ENCODE results near the gene CD163L1. TPM values are rescaled to one million over a fixed set of nuclear protein-coding genes. Genes with fewer than 3 reads are reported as not detected.

Gene CD163L1
- total RNA-seq, 1 experiment from 2014 or later, result 27.0 TPM

DNA sequence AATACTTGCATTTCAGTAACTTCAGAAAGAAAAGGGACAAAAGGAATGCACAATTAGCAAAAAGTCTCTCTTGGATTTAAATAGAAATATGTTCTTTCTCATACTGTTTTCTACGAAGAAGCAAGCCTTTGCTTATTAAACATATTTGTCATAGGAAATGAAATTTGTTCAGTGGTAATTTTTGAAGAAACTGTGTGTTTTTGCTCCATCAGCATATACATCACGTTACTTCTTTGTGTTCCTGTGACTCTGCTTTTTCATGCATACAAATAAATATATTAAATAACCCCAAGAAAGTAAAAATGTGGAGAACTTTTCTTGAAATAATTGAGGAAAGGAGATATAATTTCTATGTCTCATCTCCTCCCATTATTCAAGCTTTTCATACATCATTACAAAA lies 39.7 kb downstream of the CD163L1 start:
- Histone ChIP-seq H3K9me3 (ENCODE audit: control insufficient read depth in 1 of 2, insufficient read depth in 1 of 2, low read depth in 1 of 2, low read length in 2 of 2) (no peaks in the 10 kb centered on the region), H3K27ac (ENCODE audit: low read depth, low read length) (no peak overlapping the region), H3K4me1 (ENCODE audit: control insufficient read depth in 1 of 2, insufficient read depth in 2 of 2, low read length in 2 of 2) (no peaks in the 10 kb centered on the region), H2AFZ (ENCODE audit: low read depth, low read length, poor library complexity, severe bottlenecking) (no peak overlapping the region), H3K27me3 (ENCODE audit: insufficient read depth, low read length) (no peaks in the 10 kb centered on the region), H3K4me3 (replicated peaks in 1 of 2; ENCODE audit: low read depth in 1 of 2, low read length in 2 of 2) (no peak overlapping the region), H3K36me3 (ENCODE audit: control insufficient read depth in 1 of 2, insufficient read depth in 2 of 2, low read length in 2 of 2) (no peaks in the 10 kb centered on the region), H3K79me2 (ENCODE audit: insufficient read depth, low read length) (no peaks in the 10 kb centered on the region), H3K9me2 (ENCODE audit: insufficient read depth) (no peaks in the 10 kb centered on the region), H4K20me1 (ENCODE audit: insufficient read depth) (no peaks in the 10 kb centered on the region), H3K4me2 (ENCODE audit: low read length) (no peak overlapping the region), H3K9ac (ENCODE audit: low read length) (no peak overlapping the region)
- TF ChIP-seq EZH2phosphoT487 (IDR thresholded peaks at IDR 0.05; ENCODE audit: borderline replicate concordance) (no peak), YY1 (IDR thresholded peaks at IDR 0.05; ENCODE audit: extremely low read depth, insufficient replicate concordance, low read depth, low read length) (no peak), POLR2A (IDR thresholded peaks at IDR 0.05; ENCODE audit: borderline replicate concordance, extremely low read depth, insufficient read depth, insufficient read length) (no peak), SRF (IDR thresholded peaks at IDR 0.05; ENCODE audit: low read depth) (no peak), ZFX (IDR thresholded peaks at IDR 0.05) (no peak), CBX3 (IDR thresholded peaks at IDR 0.05; ENCODE audit: low read depth) (no peak), TCF7L2 (IDR thresholded peaks at IDR 0.05; ENCODE audit: borderline replicate concordance, extremely low read depth, insufficient read depth, insufficient read length) (no peak), FOSL1 (IDR thresholded peaks at IDR 0.05; ENCODE audit: low read depth) (no peak), EZH2 (IDR thresholded peaks at IDR 0.05) (no peak), ZNF274 (IDR thresholded peaks at IDR 0.05; ENCODE audit: low read depth, low read length) (no peak), CEBPB (IDR thresholded peaks at IDR 0.05; ENCODE audit: low read depth) (no peak), EGR1 (IDR thresholded peaks at IDR 0.05; ENCODE audit: low read depth) (no peak), JUND (IDR thresholded peaks at IDR 0.05) (no peak), SIN3A (IDR thresholded peaks at IDR 0.05; ENCODE audit: low read depth) (no peak)
- TF ChIP-seq, protein P1, sequence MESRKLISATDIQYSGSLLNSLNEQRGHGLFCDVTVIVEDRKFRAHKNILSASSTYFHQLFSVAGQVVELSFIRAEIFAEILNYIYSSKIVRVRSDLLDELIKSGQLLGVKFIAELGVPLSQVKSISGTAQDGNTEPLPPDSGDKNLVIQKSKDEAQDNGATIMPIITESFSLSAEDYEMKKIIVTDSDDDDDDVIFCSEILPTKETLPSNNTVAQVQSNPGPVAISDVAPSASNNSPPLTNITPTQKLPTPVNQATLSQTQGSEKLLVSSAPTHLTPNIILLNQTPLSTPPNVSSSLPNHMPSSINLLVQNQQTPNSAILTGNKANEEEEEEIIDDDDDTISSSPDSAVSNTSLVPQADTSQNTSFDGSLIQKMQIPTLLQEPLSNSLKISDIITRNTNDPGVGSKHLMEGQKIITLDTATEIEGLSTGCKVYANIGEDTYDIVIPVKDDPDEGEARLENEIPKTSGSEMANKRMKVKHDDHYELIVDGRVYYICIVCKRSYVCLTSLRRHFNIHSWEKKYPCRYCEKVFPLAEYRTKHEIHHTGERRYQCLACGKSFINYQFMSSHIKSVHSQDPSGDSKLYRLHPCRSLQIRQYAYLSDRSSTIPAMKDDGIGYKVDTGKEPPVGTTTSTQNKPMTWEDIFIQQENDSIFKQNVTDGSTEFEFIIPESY (IDR thresholded peaks at IDR 0.05; ENCODE audit: extremely low read depth, insufficient replicate concordance, low read length), result no peak
- TF ChIP-seq, protein P2, sequence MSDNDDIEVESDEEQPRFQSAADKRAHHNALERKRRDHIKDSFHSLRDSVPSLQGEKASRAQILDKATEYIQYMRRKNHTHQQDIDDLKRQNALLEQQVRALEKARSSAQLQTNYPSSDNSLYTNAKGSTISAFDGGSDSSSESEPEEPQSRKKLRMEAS (IDR thresholded peaks at IDR 0.05), result no peak
- TF ChIP-seq, protein P3, sequence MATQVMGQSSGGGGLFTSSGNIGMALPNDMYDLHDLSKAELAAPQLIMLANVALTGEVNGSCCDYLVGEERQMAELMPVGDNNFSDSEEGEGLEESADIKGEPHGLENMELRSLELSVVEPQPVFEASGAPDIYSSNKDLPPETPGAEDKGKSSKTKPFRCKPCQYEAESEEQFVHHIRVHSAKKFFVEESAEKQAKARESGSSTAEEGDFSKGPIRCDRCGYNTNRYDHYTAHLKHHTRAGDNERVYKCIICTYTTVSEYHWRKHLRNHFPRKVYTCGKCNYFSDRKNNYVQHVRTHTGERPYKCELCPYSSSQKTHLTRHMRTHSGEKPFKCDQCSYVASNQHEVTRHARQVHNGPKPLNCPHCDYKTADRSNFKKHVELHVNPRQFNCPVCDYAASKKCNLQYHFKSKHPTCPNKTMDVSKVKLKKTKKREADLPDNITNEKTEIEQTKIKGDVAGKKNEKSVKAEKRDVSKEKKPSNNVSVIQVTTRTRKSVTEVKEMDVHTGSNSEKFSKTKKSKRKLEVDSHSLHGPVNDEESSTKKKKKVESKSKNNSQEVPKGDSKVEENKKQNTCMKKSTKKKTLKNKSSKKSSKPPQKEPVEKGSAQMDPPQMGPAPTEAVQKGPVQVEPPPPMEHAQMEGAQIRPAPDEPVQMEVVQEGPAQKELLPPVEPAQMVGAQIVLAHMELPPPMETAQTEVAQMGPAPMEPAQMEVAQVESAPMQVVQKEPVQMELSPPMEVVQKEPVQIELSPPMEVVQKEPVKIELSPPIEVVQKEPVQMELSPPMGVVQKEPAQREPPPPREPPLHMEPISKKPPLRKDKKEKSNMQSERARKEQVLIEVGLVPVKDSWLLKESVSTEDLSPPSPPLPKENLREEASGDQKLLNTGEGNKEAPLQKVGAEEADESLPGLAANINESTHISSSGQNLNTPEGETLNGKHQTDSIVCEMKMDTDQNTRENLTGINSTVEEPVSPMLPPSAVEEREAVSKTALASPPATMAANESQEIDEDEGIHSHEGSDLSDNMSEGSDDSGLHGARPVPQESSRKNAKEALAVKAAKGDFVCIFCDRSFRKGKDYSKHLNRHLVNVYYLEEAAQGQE (IDR thresholded peaks at IDR 0.05; ENCODE audit: low read depth), result no peak
- TF ChIP-seq, protein P4, sequence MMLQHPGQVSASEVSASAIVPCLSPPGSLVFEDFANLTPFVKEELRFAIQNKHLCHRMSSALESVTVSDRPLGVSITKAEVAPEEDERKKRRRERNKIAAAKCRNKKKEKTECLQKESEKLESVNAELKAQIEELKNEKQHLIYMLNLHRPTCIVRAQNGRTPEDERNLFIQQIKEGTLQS (IDR thresholded peaks at IDR 0.05), result no peak
- BruUV-seq (replicated peaks), result no TSS peak
- ChIA-PET CTCF (no interaction called here), RAD21 (ENCODE audit: low non-redundant PET in 1 of 2, low total read pairs in 2 of 2, uncharacterized antibody in 2 of 2, unreplicated experiment in 2 of 2) (no interaction called here), POLR2A (no interaction called here)
- ATAC-seq (no peak), DNase-seq (ENCODE audit: low read depth, low spot score) (no peak)
- intact Hi-C loops (cut with micrococcal nuclease), result no loop called here

All from HCT116 (cell line).